Astrocyte of the cerebellum (primary cell): ENCODE measurements around the gene PLCB2.
A peak's percentile ranks its signal among the peaks of the same experiment; 100 is the strongest.

Experiments
- DNase-seq: peaks from one replicate; pipeline ENCODE4 v3.0.0-alpha.2; 2011; ENCODE audit warnings: low read depth
- H3K4me3 ChIP-seq: 2 replicates; pipeline ENCODE4 v1.5.1; 2011; ENCODE audit warnings: mild to moderate bottlenecking, low read depth, low read length, moderate library complexity
- CTCF ChIP-seq: IDR thresholded peaks from 2 replicates; pipeline ENCODE4 v1.5.1; 2012; ENCODE audit warnings: low read length, low read depth, moderate library complexity, mild to moderate bottlenecking; ENCODE audit errors: missing control alignments
- in situ Hi-C: cut with HindIII; loops from 2 replicates; pipeline ENCODE4 v1.10.0; 2017; ENCODE audit warnings: low sequenced_read_pairs

Gene PLCB2

GRCh38 chr15:40240619-40241221 lies 67.0 kb downstream of the PLCB2 start:
- TF ChIP-seq CTCF: no peak
- DNase-seq: no peak
- in situ Hi-C loops: no loop called here
- H3K4me3 ChIP-seq: no peak overlapping the region

GRCh38 chr15:40239693-40240618 lies 67.8 kb downstream of the PLCB2 start:
- H3K4me3 ChIP-seq: no peak overlapping the region
- in situ Hi-C loops: no loop called here
- DNase-seq: no peak
- TF ChIP-seq CTCF: no peak

GRCh38 chr15:40239404-40239692 lies 68.4 kb downstream of the PLCB2 start:
- no peak for DNase-seq
- TF ChIP-seq CTCF: no peak
- H3K4me3 ChIP-seq: peak overlapping the region; percentile 27
- in situ Hi-C loops: no loop called here

- peak within 1 kb of the TSS; percentile 27 for H3K4me3 ChIP-seq
- in situ Hi-C loops: no loop called here
- no peak for DNase-seq
- TF ChIP-seq CTCF: no peak
Measured at GRCh38 chr15:40238532-40239403, 69.0 kb downstream of the PLCB2 start, which contains the start of gene PAK6. PAK6 (plus strand) TSS chr15:40239063; CDS start chr15:40264786, 25,723 bp downstream.
